Astrocyte of the spinal cord (primary cell): ENCODE data around the gene NOS1AP.

Experiments
- DNase-seq: peaks from one replicate; pipeline ENCODE4 v3.0.0; 2011; ENCODE audit warnings: low read depth, low spot score
- H3K4me3 ChIP-seq: 2 replicates; pipeline ENCODE4 v1.5.1; 2011; ENCODE audit warnings: low read depth, mild to moderate bottlenecking, low read length, moderate library complexity
- CTCF ChIP-seq: IDR thresholded peaks from 2 replicates; pipeline ENCODE4 v1.5.1; 2012; ENCODE audit warnings: low read depth, mild to moderate bottlenecking, low read length, inconsistent platforms
- in situ Hi-C: cut with HindIII; loops from 2 replicates; pipeline ENCODE4 v1.10.0; 2017; ENCODE audit warnings: low sequenced_read_pairs

NOS1AP gene

GRCh38 chr1:162251102-162251501, 181.6 kb downstream of the NOS1AP start:
- DNase-seq = no peak
- TF ChIP-seq CTCF = no peak
- in situ Hi-C loops = no loop called here
- no peak overlapping the region for H3K4me3 ChIP-seq

DNA sequence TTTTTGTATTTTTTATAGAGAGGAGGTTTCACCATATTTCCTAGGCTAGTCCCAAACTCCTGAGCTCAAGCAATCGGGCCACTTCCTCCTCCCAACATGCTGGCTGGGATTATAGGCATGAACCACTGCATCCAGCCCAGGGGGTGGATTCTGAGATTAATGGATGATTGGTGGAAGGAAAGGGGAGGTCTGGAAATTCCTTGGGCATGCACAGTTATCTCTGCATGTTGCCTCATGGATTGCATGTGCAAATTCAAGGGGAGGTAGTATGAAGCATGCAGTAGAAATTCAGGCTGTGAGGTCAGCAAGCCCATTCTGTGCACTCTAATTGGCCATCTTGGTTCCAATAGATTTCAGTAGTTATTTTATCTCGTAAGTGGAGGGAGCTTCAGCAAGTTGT, 182.7 kb downstream of the NOS1AP start:
- DNase-seq = no peak
- in situ Hi-C loops = no loop called here

GRCh38 chr1:162253790-162254189, 184.3 kb downstream of the NOS1AP start:
- TF ChIP-seq CTCF = no peak

More for the DNA sequence above, 182.7 kb downstream of the NOS1AP start:
- TF ChIP-seq CTCF = no peak
- H3K4me3 ChIP-seq = no peak overlapping the region

DNA sequence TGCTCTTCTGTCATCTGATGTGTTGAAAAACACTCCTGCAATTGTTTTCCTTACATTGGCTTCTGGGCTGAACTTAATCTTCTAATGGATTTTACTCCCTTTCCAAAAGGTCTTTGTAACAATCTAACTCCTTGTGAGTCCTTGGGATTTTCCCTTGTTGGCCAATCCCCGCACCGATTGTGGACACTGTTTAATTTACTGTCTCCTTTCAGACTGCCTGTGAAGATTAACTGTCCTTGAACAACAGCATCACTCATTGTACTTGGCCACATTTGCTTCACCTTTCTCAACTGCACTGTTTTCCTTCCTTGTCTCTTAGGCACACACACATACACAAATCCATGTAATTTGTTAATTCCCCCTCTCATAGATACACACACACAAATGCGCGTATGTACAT, 186.8 kb downstream of the NOS1AP start:
- in situ Hi-C loops = no loop called here
- no peak for DNase-seq
- H3K4me3 ChIP-seq = no peak overlapping the region
- no peak for TF ChIP-seq CTCF

More at GRCh38 chr1:162253790-162254189, 184.3 kb downstream of the NOS1AP start:
- H3K4me3 ChIP-seq = no peak overlapping the region
- in situ Hi-C loops = no loop called here
- no peak for DNase-seq

DNA sequence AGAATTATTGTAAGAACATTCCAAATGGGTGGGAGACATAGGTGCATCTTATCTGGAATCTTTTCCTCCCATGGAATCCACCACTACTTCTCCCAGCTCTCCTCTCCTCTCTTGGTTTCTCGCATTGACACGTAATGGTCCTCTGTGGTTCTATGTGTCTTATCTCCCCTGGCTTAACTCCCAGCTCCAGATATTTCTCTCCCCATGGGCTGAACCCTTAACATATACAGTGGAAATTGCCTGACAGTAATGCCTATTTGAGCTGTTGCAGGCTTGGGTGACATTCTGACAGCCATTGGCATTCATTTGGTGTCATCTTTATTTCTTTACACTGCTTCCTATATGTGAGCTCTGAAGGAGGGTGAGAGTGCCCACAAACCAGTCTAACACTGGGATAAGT, 188.9 kb downstream of the NOS1AP start:
- no peak for TF ChIP-seq CTCF
- DNase-seq = no peak
- no peak overlapping the region for H3K4me3 ChIP-seq
- in situ Hi-C loops = no loop called here

DNA sequence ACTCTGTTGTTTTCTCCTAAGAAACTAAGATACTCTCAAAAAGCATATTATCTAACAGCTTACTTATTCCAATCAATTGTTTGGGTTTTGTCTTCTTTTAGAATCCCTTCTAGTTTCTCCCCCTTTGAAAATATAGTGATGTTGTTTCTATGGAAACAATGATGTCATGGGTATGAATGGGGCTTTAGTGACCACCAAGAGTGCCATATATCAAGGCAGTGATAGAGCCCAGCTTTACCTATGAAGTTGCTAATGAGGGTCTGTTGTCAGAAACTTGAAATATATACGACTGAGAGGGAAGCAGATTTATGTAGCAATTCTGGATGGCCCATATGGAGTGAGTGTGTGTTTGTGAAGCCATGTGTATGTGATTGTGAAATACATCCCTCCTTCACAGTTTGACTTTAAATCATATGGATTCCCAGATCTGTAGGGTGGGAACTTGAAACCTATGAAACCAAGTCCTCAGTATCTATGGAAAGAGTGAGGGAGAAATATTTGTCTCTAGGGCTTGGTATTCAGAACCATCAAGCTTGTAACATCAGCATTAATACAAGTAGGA, 190.5 kb downstream of the NOS1AP start:
- no peak overlapping the region for H3K4me3 ChIP-seq
- in situ Hi-C loops = no loop called here
- TF ChIP-seq CTCF = no peak
- no peak for DNase-seq

DNA sequence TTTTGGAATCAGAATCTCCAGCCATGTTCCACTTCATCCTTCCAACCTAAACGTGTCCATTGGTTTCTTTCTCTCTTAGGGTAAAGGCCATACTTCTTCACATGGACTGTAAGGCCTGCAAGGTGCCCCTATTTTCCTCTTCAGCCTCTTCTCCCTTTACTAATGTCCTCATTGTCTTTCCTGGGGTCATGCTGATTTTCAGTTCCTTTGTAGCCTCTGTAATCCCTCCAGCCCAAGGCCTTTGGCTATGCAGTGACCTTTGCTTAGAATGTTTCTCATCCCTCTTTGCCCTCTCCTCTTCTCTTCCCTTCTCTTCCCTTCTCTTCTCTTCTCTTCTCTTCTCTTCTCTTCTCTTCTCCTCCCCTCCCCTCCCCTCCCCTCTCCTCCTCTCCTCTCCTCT, 194.6 kb downstream of the NOS1AP start:
- no peak for DNase-seq
- in situ Hi-C loops = no loop called here
- TF ChIP-seq CTCF = no peak

More for the DNA sequence above, 194.6 kb downstream of the NOS1AP start:
- H3K4me3 ChIP-seq = no peak overlapping the region
